ENCODE results near the gene DDR2. TPM values are rescaled to one million over a fixed set of nuclear protein-coding genes. Genes with fewer than 3 reads are reported as not detected.

Gene DDR2
- total RNA-seq, 1 donor from 2014 or later = 3.9 TPM

- peaks cover 2% of the 10 kb centered on the region for H3K36me3 Mint-ChIP-seq (ENCODE audit: low read depth)
- H3K9me3 Mint-ChIP-seq = peaks cover 7% of the 10 kb centered on the region
- TF ChIP-seq CTCF (conservative IDR thresholded peaks at IDR 0.05) = no peak
- H3K27ac Mint-ChIP-seq (ENCODE audit: unreplicated experiment) = no peak overlapping the region
- no peak overlapping the region for H3K4me3 Mint-ChIP-seq
- H3K27me3 Mint-ChIP-seq (ENCODE audit: low read depth) = no peaks in the 10 kb centered on the region
- no peaks in the 10 kb centered on the region for H3K4me1 Mint-ChIP-seq
- no peak for DNase-seq (ENCODE audit: low read depth, low spot score)
Observed at GRCh38 chr1:162677607-162678371, 45.5 kb downstream of the DDR2 start.

- no peaks in the 10 kb centered on the region for H3K27me3 Mint-ChIP-seq (ENCODE audit: low read depth)
- no peak overlapping the region for H3K27ac Mint-ChIP-seq (ENCODE audit: unreplicated experiment)
- H3K4me3 Mint-ChIP-seq = no peak overlapping the region
- DNase-seq (ENCODE audit: low read depth, low spot score) = no peak
- no peak for TF ChIP-seq CTCF (conservative IDR thresholded peaks at IDR 0.05)
- H3K4me1 Mint-ChIP-seq = no peaks in the 10 kb centered on the region
- H3K36me3 Mint-ChIP-seq (ENCODE audit: low read depth) = peaks cover 2% of the 10 kb centered on the region
- peaks cover 11% of the 10 kb centered on the region for H3K9me3 Mint-ChIP-seq
Observed at GRCh38 chr1:162678439-162678838, 46.2 kb downstream of the DDR2 start.

GRCh38 chr1:162679298-162679697 lies 47.0 kb downstream of the DDR2 start:
- Mint-ChIP-seq H3K4me3 (no peak overlapping the region), H3K27me3 (ENCODE audit: low read depth) (no peaks in the 10 kb centered on the region)
- no peak for DNase-seq (ENCODE audit: low read depth, low spot score)

GRCh38 chr1:162680419-162681121 lies 48.3 kb downstream of the DDR2 start:
- Mint-ChIP-seq H3K36me3 (ENCODE audit: low read depth) (peaks cover 2% of the 10 kb centered on the region), H3K27ac (ENCODE audit: unreplicated experiment) (no peak overlapping the region), H3K4me1 (no peaks in the 10 kb centered on the region), H3K27me3 (ENCODE audit: low read depth) (no peaks in the 10 kb centered on the region), H3K9me3 (peaks cover 11% of the 10 kb centered on the region), H3K4me3 (no peak overlapping the region)
- no peak for TF ChIP-seq CTCF (conservative IDR thresholded peaks at IDR 0.05)
- no peak for DNase-seq (ENCODE audit: low read depth, low spot score)

More at GRCh38 chr1:162679298-162679697, 47.0 kb downstream of the DDR2 start:
- H3K27ac Mint-ChIP-seq (ENCODE audit: unreplicated experiment) = no peak overlapping the region
- no peaks in the 10 kb centered on the region for H3K4me1 Mint-ChIP-seq
- TF ChIP-seq CTCF (conservative IDR thresholded peaks at IDR 0.05) = no peak
- H3K9me3 Mint-ChIP-seq = peaks cover 11% of the 10 kb centered on the region
- H3K36me3 Mint-ChIP-seq (ENCODE audit: low read depth) = peaks cover 2% of the 10 kb centered on the region

- Mint-ChIP-seq H3K36me3 (ENCODE audit: low read depth) (peaks cover 2% of the 10 kb centered on the region), H3K27ac (ENCODE audit: unreplicated experiment) (no peak overlapping the region), H3K4me1 (no peaks in the 10 kb centered on the region), H3K4me3 (no peak overlapping the region), H3K27me3 (ENCODE audit: low read depth) (no peaks in the 10 kb centered on the region), H3K9me3 (peaks cover 11% of the 10 kb centered on the region)
- TF ChIP-seq CTCF (conservative IDR thresholded peaks at IDR 0.05) = no peak
- DNase-seq (ENCODE audit: low read depth, low spot score) = no peak
Observed at GRCh38 chr1:162681122-162681436, 48.8 kb downstream of the DDR2 start.

All from neural crest cell (in vitro differentiated cells).